HG03159 (cell line): ENCODE results near the gene ADAMTSL4.

Experiments
- ATAC-seq: cut with Tn5 transposase; IDR thresholded peaks from one replicate; pipeline ENCODE4 v1.9.1; 2021; ENCODE audit warnings: mild to moderate bottlenecking, moderate library complexity; ENCODE audit not compliant: unreplicated experiment

The ADAMTSL4 gene

DNA sequence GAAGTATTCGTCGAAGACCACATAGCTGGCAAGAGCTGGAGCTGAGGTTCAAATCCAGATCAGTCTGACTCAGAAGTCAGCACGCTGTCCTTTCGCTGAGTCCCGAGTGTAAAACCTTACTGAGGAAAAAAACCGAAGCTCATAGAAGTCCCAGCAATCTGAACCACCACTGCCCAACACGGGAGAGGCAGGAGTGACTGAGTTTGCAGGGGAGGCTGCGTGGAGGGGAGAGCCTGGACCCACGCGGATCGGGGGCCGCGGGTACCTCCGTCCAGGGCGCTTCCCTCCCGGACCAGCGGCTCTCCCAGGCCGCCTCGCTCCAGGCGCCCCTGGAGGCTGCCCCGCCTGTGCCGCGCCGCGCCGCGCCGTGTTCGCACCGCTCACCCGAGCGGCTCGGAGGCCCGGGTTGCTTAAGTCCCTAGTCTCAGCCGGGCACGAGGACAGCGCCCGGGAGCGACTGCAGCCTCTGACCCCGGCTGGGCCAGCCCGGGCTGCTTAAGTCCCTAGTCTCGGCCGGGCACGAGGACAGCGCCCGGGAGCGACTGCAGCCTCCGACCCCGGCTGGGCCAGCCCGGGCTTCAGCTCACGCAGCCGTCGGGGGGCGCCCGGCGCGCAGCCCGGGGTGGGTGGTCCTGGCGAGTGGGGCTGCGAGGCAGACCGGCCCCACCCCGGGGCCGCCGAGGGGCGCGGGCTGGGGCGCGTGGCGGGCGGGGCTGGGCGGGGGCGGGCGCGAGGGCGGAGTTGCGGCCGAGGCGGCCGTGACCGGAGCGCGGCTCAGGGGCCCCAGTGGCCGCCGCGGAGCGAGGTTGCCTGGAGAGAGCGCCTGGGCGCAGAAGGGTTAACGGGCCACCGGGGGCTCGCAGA is at the start of gene ADAMTSL4:
TSS of gene ADAMTSL4 (plus strand) at position 777 of the 864 bp plus-strand sequence. CDS start 2,881 bp downstream, outside the sequence.
- ATAC-seq, result no peak

DNA sequence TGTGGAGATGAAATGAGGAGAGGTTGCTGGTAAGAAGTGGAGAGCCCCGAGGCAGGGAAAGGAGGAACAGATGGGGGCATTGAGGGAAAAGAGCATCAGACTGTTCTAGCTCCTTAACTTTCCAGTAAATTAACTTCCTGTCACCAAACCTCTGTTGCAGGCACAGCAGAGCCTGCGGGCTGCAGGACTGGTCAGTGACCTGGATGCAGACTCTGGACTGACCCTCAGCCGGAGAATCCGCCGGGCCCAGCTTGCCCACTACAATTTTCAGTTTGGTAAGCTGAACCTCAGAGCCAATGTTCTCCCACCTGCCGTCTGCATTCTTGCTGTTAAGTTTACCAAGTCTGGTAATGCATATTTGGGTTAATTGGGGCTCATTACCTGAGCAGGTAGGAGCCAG is 43.8 kb upstream of the ADAMTSL4 start:
- ATAC-seq, result no peak

DNA sequence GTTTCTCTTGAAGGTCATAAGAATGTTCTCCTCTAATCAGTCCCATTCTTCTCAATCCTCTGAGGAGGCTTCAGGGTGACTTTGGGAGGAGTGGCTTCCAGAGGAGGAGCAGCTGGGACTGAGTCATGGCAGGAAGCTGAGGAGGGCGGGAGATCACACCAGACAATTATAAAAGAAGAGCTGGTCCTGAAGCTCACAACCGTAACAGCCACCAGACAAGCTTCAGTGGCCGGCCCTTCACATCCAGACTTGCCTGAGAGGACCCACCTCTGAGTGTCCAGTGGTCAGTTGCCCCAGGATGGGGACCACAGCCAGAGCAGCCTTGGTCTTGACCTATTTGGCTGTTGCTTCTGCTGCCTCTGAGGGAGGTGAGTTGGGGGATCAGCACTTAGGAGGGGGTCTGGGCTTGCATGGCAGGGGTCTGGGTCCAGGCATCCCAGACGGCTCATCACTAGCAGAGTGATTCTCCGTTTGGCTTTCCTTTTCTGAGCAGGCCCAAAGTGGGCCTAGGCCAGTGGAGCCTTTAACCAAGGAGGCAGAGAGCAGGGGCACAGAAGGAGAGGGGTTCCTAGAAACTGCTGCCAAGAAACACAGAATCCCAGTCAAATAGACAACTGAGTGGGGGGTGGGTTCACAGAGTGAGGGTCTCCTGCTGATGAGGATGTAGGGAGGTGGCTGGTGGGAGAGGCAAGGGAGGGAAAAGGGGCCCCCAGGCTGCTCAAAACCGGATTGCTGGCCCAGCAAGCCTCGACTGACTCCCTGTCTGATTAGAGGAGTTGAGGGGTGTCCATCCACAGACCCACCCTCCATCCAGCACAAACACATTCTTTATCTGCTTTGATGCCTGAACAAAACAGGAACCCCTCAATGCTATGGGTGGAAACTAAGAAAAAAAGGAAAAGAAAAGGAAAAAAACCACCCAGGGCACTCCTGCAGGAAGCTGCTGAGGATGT is 41.0 kb upstream of the ADAMTSL4 start, which contains the start of gene ECM1:
TSS of gene ECM1 (plus strand) at position 198 of the 953 bp plus-strand sequence. CDS start at position 299, 101 bp downstream.
- ATAC-seq, result no peak

DNA sequence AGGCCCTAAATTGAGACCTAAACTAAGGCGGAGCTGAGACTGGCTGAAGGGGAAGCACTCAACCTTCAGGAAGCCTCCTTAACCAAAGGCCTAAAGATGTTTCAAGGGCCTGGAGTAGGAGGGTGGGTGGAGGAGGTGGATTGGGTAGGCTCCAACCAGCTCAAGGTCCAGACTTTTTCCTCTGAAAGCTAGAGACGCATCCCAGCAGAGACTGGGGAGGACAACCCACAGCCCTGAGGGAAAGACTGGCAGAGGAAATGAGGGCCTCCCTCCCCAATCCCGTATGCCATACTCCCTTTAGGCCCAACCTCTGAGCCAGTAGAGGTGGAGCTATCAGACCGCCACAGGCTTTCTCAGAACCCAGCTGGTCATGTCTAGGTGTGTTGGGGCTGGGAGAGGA is 40.2 kb upstream of the ADAMTSL4 start:
- ATAC-seq, result no peak

DNA sequence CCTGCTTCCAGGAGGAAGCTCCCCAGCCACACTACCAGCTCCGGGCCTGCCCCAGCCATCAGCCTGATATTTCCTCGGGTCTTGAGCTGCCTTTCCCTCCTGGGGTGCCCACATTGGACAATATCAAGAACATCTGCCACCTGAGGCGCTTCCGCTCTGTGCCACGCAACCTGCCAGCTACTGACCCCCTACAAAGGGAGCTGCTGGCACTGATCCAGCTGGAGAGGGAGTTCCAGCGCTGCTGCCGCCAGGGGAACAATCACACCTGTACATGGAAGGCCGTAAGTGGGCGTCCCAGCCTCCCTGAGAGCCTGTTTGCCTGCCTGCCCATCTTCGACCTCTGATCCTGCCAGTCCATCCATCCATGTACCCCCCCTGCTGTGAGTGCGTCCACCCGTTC is 37.7 kb upstream of the ADAMTSL4 start:
- no peak for ATAC-seq

DNA sequence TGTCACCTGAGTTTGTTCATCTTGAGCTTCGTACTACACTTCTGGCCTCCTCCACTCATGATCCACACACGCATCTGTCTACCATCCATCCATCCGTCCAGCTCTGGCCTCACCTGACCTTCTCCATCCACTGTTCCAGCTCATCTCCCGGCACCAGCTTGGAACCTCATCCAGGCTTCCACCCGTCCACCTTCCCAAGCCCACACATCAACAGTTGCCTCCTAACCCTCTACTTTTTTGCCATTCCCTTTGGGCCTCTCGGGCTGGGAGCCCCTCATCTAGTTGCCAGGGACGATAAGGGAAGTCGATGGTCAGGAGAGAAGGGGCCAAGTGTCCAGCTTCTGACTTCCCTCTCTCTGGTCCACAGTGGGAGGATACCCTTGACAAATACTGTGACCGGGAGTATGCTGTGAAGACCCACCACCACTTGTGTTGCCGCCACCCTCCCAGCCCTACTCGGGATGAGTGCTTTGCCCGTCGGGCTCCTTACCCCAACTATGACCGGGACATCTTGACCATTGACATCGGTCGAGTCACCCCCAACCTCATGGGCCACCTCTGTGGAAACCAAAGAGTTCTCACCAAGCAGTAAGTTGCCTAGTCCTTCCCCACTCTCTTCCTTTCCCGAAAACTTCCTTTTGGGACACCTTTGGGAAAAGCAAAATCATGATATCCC is 37.1 kb upstream of the ADAMTSL4 start:
- ATAC-seq, result no peak

DNA sequence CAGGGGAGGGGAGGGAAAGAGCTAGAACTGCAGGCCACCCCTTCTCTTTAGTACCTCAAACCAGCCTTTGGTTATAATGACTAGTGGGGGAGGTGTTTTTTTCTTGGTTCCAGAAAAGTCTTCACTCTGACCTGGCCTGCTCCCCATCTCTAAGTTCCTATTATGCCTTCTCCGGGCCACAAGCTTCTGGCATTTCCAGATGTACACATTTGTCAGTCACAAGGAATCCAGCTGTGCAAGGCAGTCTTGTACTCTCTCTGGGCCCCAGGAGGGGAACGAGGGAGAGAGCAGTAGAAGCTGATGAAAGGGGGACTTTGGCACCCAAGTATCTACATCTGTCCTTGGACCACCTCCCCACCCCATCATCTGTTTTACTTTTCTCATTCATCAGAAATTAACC is 36.4 kb upstream of the ADAMTSL4 start:
- no peak for ATAC-seq

DNA sequence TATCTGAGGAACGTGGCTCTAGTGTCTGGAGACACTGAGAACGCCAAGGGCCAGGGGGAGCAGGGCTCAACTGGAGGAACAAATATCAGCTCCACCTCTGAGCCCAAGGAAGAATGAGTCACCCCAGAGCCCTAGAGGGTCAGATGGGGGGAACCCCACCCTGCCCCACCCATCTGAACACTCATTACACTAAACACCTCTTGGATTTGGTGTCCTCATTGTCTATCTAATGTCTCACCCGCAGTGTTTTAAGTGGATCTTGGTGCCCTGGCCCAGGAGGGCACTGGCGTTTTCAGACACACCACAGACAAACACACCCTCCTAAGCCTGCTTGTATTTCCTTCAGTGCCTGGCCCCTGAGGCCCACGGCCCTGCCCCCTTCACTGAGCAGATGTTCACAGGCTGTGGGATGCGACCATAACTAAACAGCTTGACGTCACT is 35.8 kb upstream of the ADAMTSL4 start:
- no peak for ATAC-seq

DNA sequence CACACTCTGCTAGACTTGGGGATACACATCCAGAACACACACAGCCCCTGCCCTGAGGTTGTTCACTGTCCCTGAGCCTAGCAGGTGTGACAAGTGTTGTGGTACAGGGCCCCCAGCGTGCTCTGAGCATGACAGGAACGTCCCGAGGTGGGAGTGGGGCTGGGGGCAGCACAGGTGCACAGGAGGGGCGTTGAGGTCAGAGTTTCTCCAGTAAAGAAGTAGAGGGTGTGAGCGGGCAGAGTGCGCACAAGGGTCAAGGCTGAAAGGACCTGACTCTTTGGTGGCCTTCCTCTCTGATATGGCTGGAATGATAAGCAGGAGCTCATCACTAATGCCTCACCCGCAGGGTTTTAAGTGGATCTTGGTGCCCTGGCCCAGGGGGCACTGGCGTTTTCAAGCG is 34.9 kb upstream of the ADAMTSL4 start:
- ATAC-seq, result no peak

DNA sequence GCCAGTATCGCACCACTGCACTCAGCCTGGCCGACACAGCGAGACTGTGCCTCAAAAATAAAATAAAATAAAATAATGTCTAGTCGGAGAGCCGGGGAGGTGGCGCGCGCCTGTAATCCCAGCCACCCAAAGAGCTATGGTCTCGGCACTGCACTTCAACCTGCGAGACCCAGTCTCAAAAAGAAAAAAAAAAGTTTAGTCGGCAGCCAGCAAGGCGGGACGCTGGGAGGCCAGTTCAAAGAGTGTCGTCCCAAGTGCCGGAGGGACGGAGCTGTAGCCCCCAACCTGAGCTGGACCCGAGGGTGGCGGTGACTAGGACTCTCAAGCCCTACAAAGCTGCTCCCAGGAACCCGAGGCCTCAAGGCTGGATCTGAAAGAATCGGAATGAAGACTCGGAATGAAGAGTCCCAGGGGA is 34.3 kb upstream of the ADAMTSL4 start:
- no peak for ATAC-seq

DNA sequence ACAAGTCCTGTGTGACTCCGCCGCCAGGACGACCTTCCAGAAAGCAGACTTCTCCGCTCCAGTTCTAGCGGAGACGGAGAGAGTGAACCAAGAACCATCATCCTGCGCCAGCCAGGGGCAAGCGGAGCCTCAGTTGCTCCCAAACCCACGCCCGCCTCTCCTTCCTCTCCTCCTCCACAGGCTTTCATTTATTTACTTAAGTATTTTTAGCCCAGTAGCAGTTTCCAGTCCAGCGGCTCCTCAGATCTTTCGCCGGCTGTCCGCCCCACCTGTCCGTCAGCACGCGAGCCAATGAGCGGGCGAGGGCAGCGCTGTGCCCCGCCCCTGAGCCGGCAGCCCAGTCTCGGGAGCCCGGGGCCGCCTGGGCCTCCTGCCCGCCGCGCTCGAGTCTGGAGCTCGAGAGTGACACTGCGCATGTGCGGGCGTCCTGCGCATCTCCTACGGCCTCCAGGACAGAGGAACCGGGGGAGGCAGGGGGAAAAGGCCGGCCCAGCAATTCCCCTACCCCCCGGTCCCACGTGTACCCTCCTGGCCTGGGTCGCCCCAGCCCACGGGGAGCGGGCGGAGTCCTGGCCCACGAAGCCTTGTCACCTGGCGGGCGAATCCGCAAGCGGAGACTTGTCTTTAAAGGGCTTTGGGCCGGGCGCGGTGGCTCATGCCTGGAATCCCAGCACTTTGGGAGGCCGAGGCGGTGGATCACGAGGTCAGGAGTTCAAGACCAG is 33.7 kb upstream of the ADAMTSL4 start, which contains the start of gene FALEC:
TSS of gene FALEC (plus strand) at position 425 of the 722 bp plus-strand sequence.
- peak; percentile 91 for ATAC-seq

DNA sequence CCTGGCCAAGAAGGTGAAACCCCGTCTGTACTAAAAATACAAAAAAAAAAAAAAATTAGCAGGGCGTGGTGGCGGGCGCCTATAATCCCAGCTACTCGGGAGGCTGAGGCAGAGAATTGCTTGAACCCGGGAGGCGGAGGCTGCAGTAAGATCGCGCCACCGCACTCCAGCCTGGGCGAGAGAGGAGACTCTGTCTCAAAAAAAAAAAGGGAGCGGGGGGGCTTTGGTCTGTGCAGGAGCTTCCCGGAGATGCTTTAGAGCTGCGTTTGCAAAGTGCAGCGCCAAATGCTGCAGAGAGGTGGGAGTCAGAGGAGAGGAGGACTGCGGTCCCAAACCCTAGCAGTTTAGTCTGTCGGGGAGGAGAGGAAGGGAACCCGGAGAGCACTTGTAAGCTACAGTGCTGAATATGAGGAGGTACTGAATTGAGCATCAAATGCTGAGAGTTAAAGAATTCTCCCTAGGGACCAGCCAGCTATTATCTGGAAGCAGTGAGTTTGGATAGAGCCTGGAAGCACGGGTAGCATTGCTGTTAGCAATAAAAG is 33.1 kb upstream of the ADAMTSL4 start:
- ATAC-seq, result no peak

DNA sequence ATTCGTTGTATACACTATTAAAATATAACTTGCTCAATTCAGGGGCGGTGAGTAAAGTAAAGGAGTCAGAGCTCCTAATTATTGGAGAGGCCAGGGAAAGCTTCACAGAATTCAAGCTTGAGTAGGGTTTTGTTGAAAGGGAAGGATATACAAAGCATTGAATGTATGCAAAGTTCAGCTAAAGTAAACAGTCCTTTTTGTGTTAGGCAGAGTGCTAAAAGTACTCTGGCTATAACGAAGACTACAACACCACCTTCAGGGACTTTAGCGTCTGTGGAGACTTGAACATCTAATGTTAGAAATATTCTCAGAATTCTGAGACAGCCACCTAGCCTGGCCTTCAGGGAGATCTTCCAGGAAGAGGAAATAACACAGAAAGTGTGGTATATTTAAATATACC is 32.6 kb upstream of the ADAMTSL4 start:
- no peak for ATAC-seq

DNA sequence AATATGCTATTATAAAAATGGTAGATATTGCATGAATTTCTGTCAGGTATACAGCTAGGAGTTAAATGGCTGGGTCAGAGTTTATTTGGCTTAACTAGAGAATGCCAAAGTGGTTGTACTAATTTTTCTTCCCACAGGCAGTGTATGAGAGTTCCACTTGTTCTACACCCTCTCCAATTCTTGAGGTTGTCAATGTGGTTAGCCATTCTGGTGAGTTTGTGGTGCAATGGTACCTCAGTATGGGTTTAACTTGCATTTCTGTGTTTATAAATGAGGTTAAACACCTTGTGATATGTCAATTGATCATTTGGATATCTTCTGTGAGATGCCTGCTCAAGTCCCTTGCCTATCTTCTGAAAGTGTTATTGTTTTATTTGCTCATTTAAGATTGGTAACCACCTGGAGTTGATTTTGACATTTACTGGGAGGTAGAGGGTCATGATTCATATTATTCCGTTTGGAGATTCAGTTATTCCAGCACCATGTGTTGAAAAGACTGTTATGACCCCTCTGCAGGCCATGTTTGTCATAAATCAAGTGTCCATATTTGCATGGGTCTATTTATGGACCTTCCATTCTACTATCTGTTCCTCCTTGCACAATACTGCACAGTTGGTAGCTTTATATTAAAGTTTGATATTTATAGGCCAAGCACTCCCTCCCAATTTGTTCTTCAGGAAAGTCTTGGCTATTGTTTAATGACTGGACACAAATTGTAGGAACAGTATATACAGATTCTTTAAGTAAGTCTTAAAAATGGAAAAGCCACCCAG is 27.8 kb upstream of the ADAMTSL4 start:
- no peak for ATAC-seq

DNA sequence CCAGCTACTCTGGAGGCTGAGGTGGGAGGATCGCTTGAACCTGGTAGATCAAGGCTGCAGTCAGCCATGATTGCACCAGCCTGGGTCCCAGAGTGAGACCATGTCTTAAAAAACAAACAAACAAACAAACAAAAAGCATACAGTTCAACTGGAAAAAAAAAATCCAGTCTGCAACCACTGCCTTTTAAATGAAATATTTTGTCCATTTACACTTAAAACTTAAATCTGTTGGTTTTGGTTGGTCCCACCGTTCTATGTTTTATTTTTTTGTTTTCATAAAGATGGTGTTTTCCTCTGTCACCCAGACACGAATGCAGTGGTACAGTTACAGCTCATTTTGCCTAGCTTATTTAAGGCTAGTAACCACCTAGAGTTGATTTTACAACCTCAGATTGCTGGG is 23.9 kb upstream of the ADAMTSL4 start:
- no peak for ATAC-seq

DNA sequence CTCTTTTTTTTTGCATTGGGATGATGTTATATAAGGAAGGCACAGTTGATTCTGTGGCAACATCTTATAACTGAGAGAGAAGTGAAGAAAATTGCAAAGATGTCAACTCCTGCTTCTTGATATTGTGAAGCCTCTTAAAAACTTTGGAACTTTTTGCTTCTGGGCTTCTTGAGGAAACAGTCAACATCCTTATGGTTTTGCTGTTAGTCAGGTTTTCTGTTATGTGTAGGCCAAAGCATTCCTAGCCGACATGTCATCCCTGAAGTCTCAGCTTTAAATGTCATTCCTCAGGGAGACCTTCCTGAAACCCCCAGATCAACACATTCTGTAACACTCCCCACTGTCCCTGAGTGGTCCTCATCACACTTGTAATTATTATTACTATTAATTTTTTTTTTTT is 21.0 kb upstream of the ADAMTSL4 start:
- ATAC-seq, result no peak

DNA sequence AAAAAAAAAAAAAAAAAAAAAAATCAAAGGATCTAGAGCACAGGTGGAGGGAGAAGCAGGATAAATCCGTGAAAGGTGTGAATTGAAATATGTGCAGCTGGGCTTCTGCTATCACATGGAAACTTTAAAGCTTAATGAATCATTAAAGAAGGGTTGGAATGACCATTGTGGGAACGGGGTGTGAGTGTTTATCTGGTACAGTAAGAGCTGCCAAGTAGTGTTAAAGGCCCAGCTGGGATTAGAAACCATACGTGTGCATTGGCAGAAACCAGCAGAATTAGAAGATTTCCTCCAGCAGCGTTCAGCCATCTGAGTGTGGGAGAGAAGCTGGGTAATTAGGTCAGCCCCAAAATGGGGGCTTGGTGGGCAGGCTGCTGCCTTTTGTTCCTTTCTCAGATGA is 20.2 kb upstream of the ADAMTSL4 start:
- ATAC-seq, result no peak

DNA sequence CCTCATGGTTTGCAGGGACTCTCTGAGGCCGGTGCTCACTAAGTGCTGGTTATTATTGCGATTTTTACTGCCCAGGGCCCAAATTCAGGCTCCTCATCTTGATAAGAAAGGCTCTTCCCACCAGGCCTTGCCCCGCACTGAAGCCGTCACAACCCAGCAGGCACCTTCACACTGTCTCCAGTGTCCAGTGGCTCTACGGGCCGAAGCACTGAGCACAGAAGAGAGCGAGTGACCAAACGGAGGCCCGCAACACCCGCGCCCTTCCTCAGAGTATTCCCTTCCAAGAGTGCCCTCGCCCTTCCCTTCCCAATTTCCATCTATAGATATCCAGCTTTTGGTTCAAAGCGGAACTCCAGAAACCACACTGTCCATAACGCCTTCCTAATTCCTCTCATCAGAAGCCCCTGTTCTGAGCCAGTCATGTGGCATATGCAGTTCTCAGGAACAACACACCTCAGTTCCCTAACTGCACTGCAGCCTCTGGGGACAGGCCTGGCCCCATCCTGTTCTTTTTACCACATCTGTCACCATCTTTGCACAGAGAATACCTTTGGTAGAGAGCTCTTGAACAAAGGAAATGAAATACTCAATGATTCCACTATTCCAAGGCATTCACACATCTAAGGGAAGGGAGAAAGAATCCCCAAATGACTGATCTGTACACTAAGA is 18.6 kb upstream of the ADAMTSL4 start:
- ATAC-seq, result no peak

DNA sequence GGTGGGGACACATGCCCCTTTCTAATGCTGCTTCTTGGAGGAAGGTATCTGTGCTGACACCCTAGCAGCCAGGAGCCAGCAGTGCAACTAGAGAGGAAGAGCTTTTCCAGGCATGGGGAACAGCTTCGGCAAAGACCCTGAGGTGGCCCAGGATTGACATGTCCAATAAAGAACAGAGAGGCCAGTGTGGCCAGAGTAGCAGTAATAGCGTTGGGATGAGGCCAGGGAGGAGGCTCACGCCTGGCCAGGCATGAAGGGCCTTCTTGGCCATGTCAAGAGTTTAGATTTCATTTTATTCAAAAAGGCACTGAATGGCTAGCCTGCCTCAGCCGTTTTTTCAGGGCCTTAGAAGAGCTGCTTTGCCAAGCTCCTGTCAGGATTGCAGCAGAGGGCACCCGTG is 16.3 kb upstream of the ADAMTSL4 start:
- no peak for ATAC-seq
